ENCODE data around the gene MICAL3. TPM values are rescaled to one million over a fixed set of nuclear protein-coding genes. Genes with fewer than 3 reads are reported as not detected.
A peak's percentile ranks its signal among the peaks of the same experiment; 100 is the strongest.

MICAL3 gene
- total RNA-seq, 6 experiments from 2014 or later = 31.5 to 61.8 (median 48.2) TPM

GRCh38 chr22:17761138-17761488 is 263.2 kb downstream of the MICAL3 start:
- DNase-seq (no peak), ATAC-seq (peak; percentile 70 to 74 (median 72))
- Histone ChIP-seq H3K4me3 (peak overlapping the region in 2 of 3 donors; percentile 0 to 18), H3K27me3 (no peaks in the 10 kb centered on the region), H3K4me1 (peaks cover 0 to 32% (median 10%) of the 10 kb centered on the region in 4 donors), H3K27ac (peak overlapping the region; percentile 79 to 86 (median 86)), H3K9me3 (no peaks in the 10 kb centered on the region), H3K36me3 (no peaks in the 10 kb centered on the region)
- intact Hi-C loops (cut with DNase I) = no loop called here
- WGBS (ENCODE audit: insufficient coverage, low coverage, low lambda C conversion rate, missing lambda C conversion rate) = 27% methylated on average over 2 of the region's 4 CpGs
- TF ChIP-seq, protein P1, sequence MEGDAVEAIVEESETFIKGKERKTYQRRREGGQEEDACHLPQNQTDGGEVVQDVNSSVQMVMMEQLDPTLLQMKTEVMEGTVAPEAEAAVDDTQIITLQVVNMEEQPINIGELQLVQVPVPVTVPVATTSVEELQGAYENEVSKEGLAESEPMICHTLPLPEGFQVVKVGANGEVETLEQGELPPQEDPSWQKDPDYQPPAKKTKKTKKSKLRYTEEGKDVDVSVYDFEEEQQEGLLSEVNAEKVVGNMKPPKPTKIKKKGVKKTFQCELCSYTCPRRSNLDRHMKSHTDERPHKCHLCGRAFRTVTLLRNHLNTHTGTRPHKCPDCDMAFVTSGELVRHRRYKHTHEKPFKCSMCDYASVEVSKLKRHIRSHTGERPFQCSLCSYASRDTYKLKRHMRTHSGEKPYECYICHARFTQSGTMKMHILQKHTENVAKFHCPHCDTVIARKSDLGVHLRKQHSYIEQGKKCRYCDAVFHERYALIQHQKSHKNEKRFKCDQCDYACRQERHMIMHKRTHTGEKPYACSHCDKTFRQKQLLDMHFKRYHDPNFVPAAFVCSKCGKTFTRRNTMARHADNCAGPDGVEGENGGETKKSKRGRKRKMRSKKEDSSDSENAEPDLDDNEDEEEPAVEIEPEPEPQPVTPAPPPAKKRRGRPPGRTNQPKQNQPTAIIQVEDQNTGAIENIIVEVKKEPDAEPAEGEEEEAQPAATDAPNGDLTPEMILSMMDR (IDR thresholded peaks at IDR 0.05) = no peak
- no peak for TF ChIP-seq POLR2A (IDR thresholded peaks at IDR 0.05)

DNA sequence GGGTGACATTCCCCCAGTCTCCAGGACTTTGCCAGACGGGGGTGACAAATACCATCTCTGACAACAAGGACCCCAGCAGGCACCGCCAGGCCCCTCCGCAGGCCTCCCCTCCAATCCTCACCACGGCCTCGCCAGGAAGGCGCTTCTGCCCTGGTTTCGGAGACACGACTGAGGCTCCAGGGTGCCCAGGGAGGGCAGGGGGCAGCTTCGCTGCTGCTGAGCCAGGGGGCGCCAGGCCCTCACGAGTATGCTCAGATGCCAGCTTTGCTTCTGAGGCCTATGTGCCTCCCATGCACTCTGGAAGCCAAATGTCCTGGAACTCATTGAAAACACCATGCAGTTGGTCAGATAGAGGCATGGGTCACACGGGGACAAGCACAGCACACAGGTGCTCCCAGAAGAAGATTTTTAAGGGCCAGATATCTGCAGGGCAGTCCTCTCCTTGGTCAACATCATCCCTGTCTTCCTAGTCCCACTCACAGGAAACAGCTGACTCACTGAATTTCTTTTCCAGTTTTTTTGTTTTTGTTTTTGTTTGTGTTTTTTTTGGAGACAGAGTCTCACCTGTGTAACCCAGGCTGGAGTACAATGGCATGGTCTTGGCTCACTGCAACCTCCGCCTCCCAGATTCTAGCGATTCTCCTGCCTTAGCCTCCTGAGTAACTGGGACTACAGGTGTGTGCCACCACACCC is 270.0 kb downstream of the MICAL3 start:
- peak; percentile 71 to 83 (median 76) for ATAC-seq
- TF ChIP-seq, protein P1 (IDR thresholded peaks at IDR 0.05) = peak; percentile 31 to 58 (median 44)
- TF ChIP-seq POLR2A (IDR thresholded peaks at IDR 0.05) = no peak
- Histone ChIP-seq H3K27me3 (no peaks in the 10 kb centered on the region), H3K27ac (peak overlapping the region in 1 of 3 donors; percentile 37), H3K4me3 (no peak overlapping the region), H3K9me3 (no peaks in the 10 kb centered on the region), H3K36me3 (no peaks in the 10 kb centered on the region), H3K4me1 (peaks cover 0 to 13% (median 2%) of the 10 kb centered on the region in 4 donors)
- 94% methylated on average over 2 of the region's 14 CpGs for WGBS (ENCODE audit: insufficient coverage, low coverage, low lambda C conversion rate, missing lambda C conversion rate)
- intact Hi-C loops (cut with DNase I) = no loop called here
- DNase-seq = peak in 1 of 3 donors; percentile 39

DNA sequence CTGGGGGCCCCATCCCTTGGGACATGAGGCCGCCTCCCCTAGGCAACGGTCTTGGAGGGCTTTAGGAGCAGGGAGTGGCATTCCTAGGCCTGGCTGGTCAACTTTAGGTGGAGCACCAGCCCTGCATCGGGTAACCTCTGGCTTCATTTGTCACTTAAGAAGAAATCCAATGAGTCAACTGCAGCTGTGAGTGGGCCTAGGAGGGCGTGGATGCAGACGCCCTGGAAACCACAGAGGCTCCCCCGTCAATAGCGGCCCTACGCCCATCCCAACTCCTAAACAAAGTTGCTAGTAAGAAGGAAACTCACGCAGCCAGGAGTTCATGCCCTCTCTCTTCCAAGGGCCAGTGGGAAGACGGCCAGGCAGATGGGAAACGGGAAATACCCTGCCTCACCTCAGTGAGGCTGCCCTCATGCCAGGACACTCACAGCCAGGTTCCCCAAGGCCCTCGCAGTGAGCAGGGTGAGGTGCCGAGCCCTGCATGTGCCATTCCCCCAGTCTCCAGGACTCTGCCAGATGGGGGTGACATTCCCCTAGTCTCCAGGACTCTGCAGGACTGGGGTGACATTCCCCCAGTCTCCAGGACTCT is 270.9 kb downstream of the MICAL3 start:
- ATAC-seq (peak; percentile 71 to 86 (median 79)), DNase-seq (peak in 2 of 3 donors; percentile 63 to 80)
- H3K36me3 ChIP-seq = no peaks in the 10 kb centered on the region
- intact Hi-C loops (cut with DNase I) = no loop called here
- no peak for TF ChIP-seq POLR2A (IDR thresholded peaks at IDR 0.05)
- TF ChIP-seq, protein P1 (IDR thresholded peaks at IDR 0.05) = no peak
- no peaks in the 10 kb centered on the region for H3K27me3 ChIP-seq
- H3K4me1 ChIP-seq = peaks cover 0 to 13% (median 2%) of the 10 kb centered on the region in 4 donors
- H3K9me3 ChIP-seq = no peaks in the 10 kb centered on the region
- H3K4me3 ChIP-seq = no peak overlapping the region
- 55% methylated on average over 6 of the region's 13 CpGs for WGBS (ENCODE audit: insufficient coverage, low coverage, low lambda C conversion rate, missing lambda C conversion rate)
- peak overlapping the region in 1 of 3 donors; percentile 47 for H3K27ac ChIP-seq

- TF ChIP-seq POLR2A (IDR thresholded peaks at IDR 0.05) = no peak
- TF ChIP-seq, protein P1 (IDR thresholded peaks at IDR 0.05) = no peak
Observed at GRCh38 chr22:17751596-17751995, 272.8 kb downstream of the MICAL3 start.

More at GRCh38 chr22:17751596-17751995, 272.8 kb downstream of the MICAL3 start:
- Histone ChIP-seq H3K27me3 (no peaks in the 10 kb centered on the region), H3K4me3 (no peak overlapping the region), H3K36me3 (no peaks in the 10 kb centered on the region), H3K27ac (no peak overlapping the region), H3K9me3 (no peaks in the 10 kb centered on the region), H3K4me1 (peaks cover 0 to 13% (median 2%) of the 10 kb centered on the region in 4 donors)
- intact Hi-C loops (cut with DNase I) = no loop called here
- WGBS (ENCODE audit: insufficient coverage, low coverage, low lambda C conversion rate, missing lambda C conversion rate) = 100% methylated on average over 2 of the region's 6 CpGs
- ATAC-seq (no peak), DNase-seq (no peak)
